K562 (cell line): ENCODE measurements around the gene RAB40B. TPM values are rescaled to one million over a fixed set of nuclear protein-coding genes. Genes with fewer than 3 reads are reported as not detected.

Experiments
- EZH2 ChIP-seq: IDR thresholded peaks from 2 replicates; pipeline ENCODE4 v1.6.1; 2012; ENCODE audit warnings: low read depth, mild to moderate bottlenecking, inconsistent platforms, low read length, borderline replicate concordance
- HMG20B ChIP-seq: fragments of 250-450 bp; sonication (Bioruptor Pico); IDR thresholded peaks from 2 replicates; pipeline ENCODE4 v1.5.0; 2021; ENCODE audit warnings: mild to moderate bottlenecking
- KDM1A ChIP-seq, 2 experiments: fragments of 450-650 bp; IDR thresholded peaks; 2 replicates each; pipeline ENCODE4 v1.6.1; 2016; ENCODE audit warnings: mild to moderate bottlenecking in 2 of 2
- MYBL2 ChIP-seq, 2 experiments: fragments of 450-650 bp in 1 of 2; sonication (generic) in 1 of 2; formaldehyde crosslinking in 1 of 2; IDR thresholded peaks; 2 replicates each; pipeline versions ENCODE4 v1.6.1 to v1.8.1; 2017 to 2022; ENCODE audit warnings: borderline replicate concordance in 1 of 2, inconsistent platforms in 1 of 2, low read depth in 1 of 2, mild to moderate bottlenecking in 1 of 2, missing genetic modification reagents in 1 of 2, moderate library complexity in 1 of 2
- PML ChIP-seq: IDR thresholded peaks from 2 replicates; pipeline ENCODE4 v1.6.1; 2012; ENCODE audit warnings: low read length, inconsistent platforms
- PYGO2 ChIP-seq: fragments of 450-650 bp; IDR thresholded peaks from 2 replicates; pipeline ENCODE4 v1.6.1; 2016; ENCODE audit warnings: mild to moderate bottlenecking, missing genetic modification characterization, moderate library complexity, missing compliant biosample characterization
- RAD51 ChIP-seq: fragments of 450-650 bp; IDR thresholded peaks from 2 replicates; pipeline ENCODE4 v1.7.1; 2016; ENCODE audit warnings: low read depth, mild to moderate bottlenecking, borderline replicate concordance
- STAT5A ChIP-seq: IDR thresholded peaks from 2 replicates; pipeline ENCODE4 v1.6.1; 2012; ENCODE audit warnings: low read length, inconsistent platforms, borderline replicate concordance
- ZNF449 ChIP-seq: fragments of 250-450 bp; sonication (Bioruptor Pico); IDR thresholded peaks from 2 replicates; pipeline ENCODE4 v1.8.0; 2022; ENCODE audit warnings: moderate library complexity, mild to moderate bottlenecking, inconsistent platforms
- ZNF717 ChIP-seq: fragments of 250-450 bp; sonication (Bioruptor Pico); IDR thresholded peaks from 2 replicates; pipeline ENCODE4 v1.5.0; 2021
- polyA plus RNA-seq, 8 experiments: library from polyadenylated mRNA; depleted of rRNA in 4 of 8; stranded (reverse) in 5 of 8; unstranded in 3 of 8; fragments of >200 nt; fragmentation: Nextera tagmentation in 2 of 8; fragmentation: Illumina TruSeq in 1 of 8; extraction: Ambion mirVana in 2 of 8; extraction: Trizol in 1 of 8; gene quantifications; 2 replicates each; pipeline versions ENCODE4 v1.2.1 to v1.2.3, GENCODE V29; 2011 to 2014; ENCODE audit warnings: inconsistent platforms in 1 of 8, missing spikeins in 1 of 8
- total RNA-seq, 7 experiments: library from RNA; depleted of rRNA in 6 of 7; stranded (reverse); fragments of >200 nt in 6 of 7; fragmentation: Illumina TruSeq in 2 of 7; extraction: Trizol in 2 of 7; gene quantifications; 2 replicates each; pipeline versions ENCODE4 v1.2.1 to v1.2.3, GENCODE V29; 2011 to 2021; ENCODE audit warnings: low replicate concordance in 1 of 7
- TF ChIP-seq, protein P1 (sequence below), 2 experiments: fragments of 450-650 bp; conservative IDR thresholded peaks; 2 replicates each; pipeline ENCODE4 v1.6.1; 2017; ENCODE audit warnings: mild to moderate bottlenecking in 2 of 2, moderate library complexity in 2 of 2

RAB40B gene
- total and polyA plus RNA-seq, 9 of the 15 experiments (the other 6 are each of a cell fraction or from before 2014, with no cell fraction given) = 0.13 to 4.6 (median 1.4) TPM

GRCh38 chr17:82692268-82692667 is 6.2 kb downstream of the RAB40B start (continued):
- TF ChIP-seq, protein P1, sequence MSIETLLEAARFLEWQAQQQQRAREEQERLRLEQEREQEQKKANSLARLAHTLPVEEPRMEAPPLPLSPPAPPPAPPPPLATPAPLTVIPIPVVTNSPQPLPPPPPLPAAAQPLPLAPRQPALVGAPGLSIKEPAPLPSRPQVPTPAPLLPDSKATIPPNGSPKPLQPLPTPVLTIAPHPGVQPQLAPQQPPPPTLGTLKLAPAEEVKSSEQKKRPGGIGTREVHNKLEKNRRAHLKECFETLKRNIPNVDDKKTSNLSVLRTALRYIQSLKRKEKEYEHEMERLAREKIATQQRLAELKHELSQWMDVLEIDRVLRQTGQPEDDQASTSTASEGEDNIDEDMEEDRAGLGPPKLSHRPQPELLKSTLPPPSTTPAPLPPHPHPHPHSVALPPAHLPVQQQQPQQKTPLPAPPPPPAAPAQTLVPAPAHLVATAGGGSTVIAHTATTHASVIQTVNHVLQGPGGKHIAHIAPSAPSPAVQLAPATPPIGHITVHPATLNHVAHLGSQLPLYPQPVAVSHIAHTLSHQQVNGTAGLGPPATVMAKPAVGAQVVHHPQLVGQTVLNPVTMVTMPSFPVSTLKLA (conservative IDR thresholded peaks at IDR 0.05) = no peak
- TF ChIP-seq PML (no peak), HMG20B (CRISPR knock-in tag) (no peak), ZNF449 (CRISPR knock-in tag) (no peak), MYBL2 (IDR thresholded peaks at IDR 0.05; ENCODE audit: low read depth) (no peak), MYBL2 (CRISPR knock-in tag; IDR thresholded peaks at IDR 0.05; ENCODE audit: borderline replicate concordance) (no peak), STAT5A (no peak), PYGO2 (no peak), RAD51 (no peak), ZNF717 (CRISPR knock-in tag) (no peak), KDM1A (IDR thresholded peaks at IDR 0.05) (no peak), EZH2 (no peak)
